HUES6 (cell line): ENCODE measurements around the gene LENEP.
"Not testable (repeated sequence)": the region's sequence is repeated elsewhere in the genome, so short reads cannot be mapped to it uniquely, and the experiment has no call there.

Experiments
- H3K27ac ChIP-seq: 2 replicates; pipeline ENCODE4 v1.7.0; 2013; ENCODE audit warnings: low read depth, mild to moderate bottlenecking, low read length, inconsistent platforms
- H3K27me3 ChIP-seq: 2 replicates; pipeline ENCODE4 v1.6.1; 2013; ENCODE audit warnings: low read length; ENCODE audit not compliant: control insufficient read depth, insufficient read depth
- H3K36me3 ChIP-seq: 2 replicates; pipeline ENCODE4 v1.6.1; 2013; ENCODE audit warnings: low read length; ENCODE audit not compliant: control insufficient read depth, insufficient read depth
- H3K4me1 ChIP-seq: 2 replicates; pipeline ENCODE4 v1.6.1; 2013; ENCODE audit warnings: low read length; ENCODE audit not compliant: control insufficient read depth, insufficient read depth
- H3K4me3 ChIP-seq: 2 replicates; pipeline ENCODE4 v1.5.1; 2013; ENCODE audit warnings: low read depth, low read length
- H3K9ac ChIP-seq: one replicate; pipeline ENCODE4 v1.6.1; 2013; ENCODE audit warnings: mild to moderate bottlenecking, low read length
- H3K9me3 ChIP-seq: 2 replicates; pipeline ENCODE4 v1.6.1; 2013; ENCODE audit warnings: low read depth, low read length; ENCODE audit not compliant: control insufficient read depth, insufficient read depth

The LENEP gene

DNA sequence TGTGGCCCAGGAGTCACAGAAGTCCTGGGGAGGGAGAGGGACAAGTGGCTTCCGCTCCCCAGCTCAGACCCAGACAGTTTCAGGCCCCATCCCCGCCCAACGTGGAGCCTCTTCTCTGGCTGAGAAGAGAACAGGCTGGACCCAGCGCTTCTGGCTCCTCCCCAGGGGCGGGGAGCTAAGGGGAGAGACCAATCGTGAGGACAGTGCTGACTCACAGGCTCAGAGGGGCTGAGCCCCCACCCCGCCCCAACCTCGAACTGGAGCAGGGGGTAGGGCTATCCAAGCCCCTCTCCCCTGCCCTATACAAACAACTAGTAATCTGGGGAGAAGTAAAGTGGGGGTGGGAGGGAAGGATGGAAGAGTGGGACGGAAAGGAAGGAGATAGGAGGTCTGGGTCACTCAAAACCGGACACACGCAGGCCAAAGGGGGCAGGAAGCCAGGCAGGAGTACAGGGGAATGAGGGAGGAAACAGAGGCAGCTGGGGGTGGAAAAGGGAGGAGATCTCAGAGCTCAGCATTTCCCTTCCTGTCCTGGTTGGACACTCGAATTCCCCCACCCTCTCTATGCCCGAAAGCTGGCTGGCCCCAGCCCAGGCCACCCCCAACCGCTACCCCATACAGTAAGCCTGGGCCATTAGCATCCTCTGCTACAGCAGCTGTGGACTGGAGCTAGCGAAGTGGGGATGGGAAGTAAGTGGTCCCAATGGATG, 22.6 kb upstream of the LENEP start, which contains the start of gene SHC1:
SHC1 (minus strand) TSS at position 117 of the 710 bp plus-strand sequence. CDS start 221 bp downstream, outside the sequence.
- H3K9me3 ChIP-seq, result no peaks in the 10 kb centered on the region
- peak within 1 kb of the TSS; percentile 95 for H3K27ac ChIP-seq
- peaks cover 30% of the 10 kb centered on the region for H3K36me3 ChIP-seq
- peak within 1 kb of the TSS; percentile 90 for H3K9ac ChIP-seq
- H3K27me3 ChIP-seq, result no peaks in the 10 kb centered on the region
- peaks cover 23% of the 10 kb centered on the region for H3K4me1 ChIP-seq
- peak within 1 kb of the TSS; percentile 65 for H3K4me3 ChIP-seq

DNA sequence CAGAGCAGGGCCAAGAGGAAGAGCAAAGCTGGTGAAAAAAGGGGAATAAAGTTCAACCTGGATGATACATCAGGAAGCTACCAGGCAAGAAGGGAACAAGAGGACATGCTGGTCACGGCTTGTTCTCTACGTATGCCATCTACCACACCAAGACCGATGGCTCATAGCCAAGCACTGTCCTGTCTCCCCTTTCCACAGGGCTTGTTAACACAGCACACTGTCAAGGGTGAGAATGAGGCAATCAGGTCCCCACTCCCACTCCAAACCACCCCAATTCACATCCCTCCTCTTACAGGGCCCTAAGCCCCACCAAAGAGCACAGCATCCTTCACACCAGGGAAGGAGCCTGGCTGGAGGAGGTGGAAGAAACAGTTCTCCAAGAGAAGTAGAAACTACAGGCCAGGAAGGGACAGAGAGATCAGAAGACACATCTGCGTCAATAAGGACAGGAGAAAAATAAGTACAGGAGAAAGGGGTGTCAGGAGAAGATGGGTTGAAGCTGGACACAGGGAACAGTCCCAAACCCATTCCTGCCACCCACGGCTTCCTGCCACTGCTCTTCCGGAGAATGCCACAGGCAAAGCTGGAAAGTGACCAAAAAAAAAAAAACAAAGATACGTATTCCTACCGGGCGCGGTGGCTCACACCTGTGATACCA, 21.9 kb upstream of the LENEP start:
- Histone ChIP-seq H3K9ac (peak overlapping the region; percentile 90), H3K9me3 (no peaks in the 10 kb centered on the region), H3K4me3 (peak overlapping the region; percentile 65), H3K27me3 (no peaks in the 10 kb centered on the region), H3K4me1 (peaks cover 29% of the 10 kb centered on the region), H3K27ac (peak overlapping the region; percentile 95), H3K36me3 (peaks cover 23% of the 10 kb centered on the region)

- Histone ChIP-seq H3K4me1 (peaks cover 29% of the 10 kb centered on the region), H3K36me3 (peaks cover 16% of the 10 kb centered on the region), H3K9me3 (no peaks in the 10 kb centered on the region), H3K9ac (peak overlapping the region; percentile 90), H3K27ac (peak overlapping the region; percentile 95), H3K4me3 (peak overlapping the region; percentile 82), H3K27me3 (no peaks in the 10 kb centered on the region)
These were observed 21.2 kb upstream of the LENEP start for GRCh38 chr1:154972213-154972516.

DNA sequence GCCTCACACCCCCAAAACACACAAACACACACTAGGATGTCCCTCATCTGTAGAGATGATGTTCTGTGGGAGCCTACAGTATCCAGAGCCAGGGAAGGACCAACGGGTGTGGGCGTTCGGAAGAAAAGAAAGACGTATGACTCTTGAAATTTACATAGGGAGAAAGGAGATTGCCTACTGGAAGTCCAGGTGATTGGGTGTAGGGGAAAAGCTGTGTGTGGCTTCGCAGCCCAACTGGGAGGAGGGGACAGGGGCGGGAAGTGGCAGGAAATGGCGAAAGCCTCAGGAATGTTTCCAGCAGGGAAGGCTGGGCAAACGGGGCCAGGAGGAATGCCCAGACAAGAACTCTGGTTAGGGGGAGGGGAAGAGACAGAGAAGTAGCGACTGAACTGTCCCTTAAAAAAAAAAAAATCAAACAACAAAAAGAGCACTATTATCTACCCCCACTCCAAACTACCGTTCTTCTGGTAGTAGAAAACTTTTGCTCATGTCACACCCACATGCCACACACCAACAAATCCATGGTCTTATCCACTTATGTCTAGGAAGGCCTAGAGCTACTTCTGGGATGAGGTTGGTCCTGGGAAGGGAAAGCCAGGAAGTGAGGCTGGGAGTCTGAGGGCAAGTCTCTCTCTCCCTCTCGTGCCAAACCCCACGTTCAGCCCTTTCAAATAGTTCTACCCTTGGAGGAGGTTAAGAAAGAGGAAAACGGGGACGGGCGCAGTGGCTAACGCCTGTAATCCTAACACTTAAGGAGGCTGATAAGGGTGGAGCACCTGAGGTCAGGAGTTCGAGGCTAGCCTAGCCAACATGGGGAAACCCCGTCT, 20.7 kb upstream of the LENEP start:
- H3K27me3 ChIP-seq, result no peaks in the 10 kb centered on the region
- H3K9ac ChIP-seq, result peak overlapping the region; percentile 90
- peaks cover 29% of the 10 kb centered on the region for H3K4me1 ChIP-seq
- no peaks in the 10 kb centered on the region for H3K9me3 ChIP-seq
- H3K36me3 ChIP-seq, result peaks cover 15% of the 10 kb centered on the region
- H3K4me3 ChIP-seq, result peak overlapping the region; percentile 82
- peak overlapping the region; percentile 95 for H3K27ac ChIP-seq

- peak overlapping the region; percentile 82 for H3K4me3 ChIP-seq
- H3K9ac ChIP-seq, result peak overlapping the region; percentile 90
- no peaks in the 10 kb centered on the region for H3K27me3 ChIP-seq
- H3K27ac ChIP-seq, result peak overlapping the region; percentile 95
- H3K9me3 ChIP-seq, result no peaks in the 10 kb centered on the region
- peaks cover 28% of the 10 kb centered on the region for H3K4me1 ChIP-seq
- H3K36me3 ChIP-seq, result peaks cover 15% of the 10 kb centered on the region
These were observed 19.9 kb upstream of the LENEP start for GRCh38 chr1:154973344-154974101.

DNA sequence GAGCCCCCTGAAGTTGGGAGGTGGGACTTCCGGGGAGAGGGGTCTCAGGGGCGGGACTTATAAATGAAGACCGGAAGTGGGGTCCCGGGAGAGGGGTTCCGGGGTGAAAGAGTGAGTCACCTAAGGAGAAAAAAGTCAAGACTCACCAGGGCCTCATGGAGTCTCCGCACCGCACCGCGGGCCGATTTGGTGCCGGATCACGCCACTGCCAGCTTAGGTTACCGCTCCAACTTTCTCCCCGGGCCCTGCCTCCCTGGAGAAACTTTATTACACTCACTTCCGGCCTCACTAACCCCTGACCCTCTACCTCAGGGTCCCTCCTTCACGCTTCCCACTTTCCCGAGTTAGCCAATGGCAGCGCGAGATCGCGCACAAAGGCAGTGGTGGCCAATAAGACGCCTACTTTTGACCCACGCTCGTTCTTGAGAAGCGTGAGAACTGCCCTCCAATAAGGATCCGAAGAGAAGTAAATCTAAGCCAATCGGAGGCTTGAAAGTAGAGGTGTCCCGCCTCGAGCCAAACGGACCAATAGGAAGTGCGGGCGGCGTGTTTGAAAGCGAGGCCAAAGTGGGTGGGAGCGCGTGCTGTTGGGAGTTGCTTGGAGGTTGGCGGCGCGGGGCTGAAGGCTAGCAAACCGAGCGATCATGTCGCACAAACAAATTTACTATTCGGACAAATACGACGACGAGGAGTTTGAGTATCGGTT, 19.1 kb upstream of the LENEP start, which contains the start of gene CKS1B:
CKS1B (plus strand) TSS at position 580 of the 706 bp plus-strand sequence; CDS start at position 645, 65 bp downstream.
- H3K27me3 ChIP-seq, result no peaks in the 10 kb centered on the region
- peaks cover 22% of the 10 kb centered on the region for H3K4me1 ChIP-seq
- H3K9ac ChIP-seq, result peak within 1 kb of the TSS; percentile 90
- H3K36me3 ChIP-seq, result peaks cover 16% of the 10 kb centered on the region
- H3K27ac ChIP-seq, result peak within 1 kb of the TSS; percentile 95
- no peaks in the 10 kb centered on the region for H3K9me3 ChIP-seq
- peak within 1 kb of the TSS; percentile 82 for H3K4me3 ChIP-seq

DNA sequence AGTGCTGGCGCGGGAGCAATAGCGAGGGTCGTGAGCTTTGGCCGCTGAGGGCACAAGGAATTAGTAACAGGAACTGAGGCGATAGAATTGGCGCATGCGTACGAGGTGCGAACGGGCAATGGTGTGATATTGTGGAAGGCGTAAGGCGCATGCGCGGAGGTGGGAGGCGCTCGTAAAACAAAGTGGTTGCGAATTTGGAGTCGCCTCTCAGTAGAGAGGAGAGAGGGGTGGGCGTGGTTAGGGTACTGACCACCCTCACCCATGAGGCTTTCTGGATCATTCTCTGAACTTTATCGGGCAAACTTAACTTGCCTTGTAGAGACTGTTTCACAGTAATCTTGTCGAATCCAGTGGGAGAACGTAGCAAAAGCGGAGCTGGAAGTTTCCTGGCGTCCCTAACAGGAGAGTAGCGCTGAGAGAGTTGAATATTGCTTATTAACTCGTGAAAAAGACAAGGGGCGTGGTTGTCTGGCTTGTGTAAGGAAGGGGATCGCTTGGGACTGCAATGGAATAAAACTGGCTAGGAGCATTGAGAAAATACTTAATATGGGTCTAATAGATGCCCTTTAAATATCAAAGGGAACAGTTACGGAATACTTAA, 18.5 kb upstream of the LENEP start:
- Histone ChIP-seq H3K27me3 (no peaks in the 10 kb centered on the region), H3K9ac (peak overlapping the region; percentile 90), H3K9me3 (no peaks in the 10 kb centered on the region), H3K36me3 (peaks cover 22% of the 10 kb centered on the region), H3K4me3 (peak overlapping the region; percentile 82), H3K4me1 (peaks cover 22% of the 10 kb centered on the region), H3K27ac (peak overlapping the region; percentile 61)

DNA sequence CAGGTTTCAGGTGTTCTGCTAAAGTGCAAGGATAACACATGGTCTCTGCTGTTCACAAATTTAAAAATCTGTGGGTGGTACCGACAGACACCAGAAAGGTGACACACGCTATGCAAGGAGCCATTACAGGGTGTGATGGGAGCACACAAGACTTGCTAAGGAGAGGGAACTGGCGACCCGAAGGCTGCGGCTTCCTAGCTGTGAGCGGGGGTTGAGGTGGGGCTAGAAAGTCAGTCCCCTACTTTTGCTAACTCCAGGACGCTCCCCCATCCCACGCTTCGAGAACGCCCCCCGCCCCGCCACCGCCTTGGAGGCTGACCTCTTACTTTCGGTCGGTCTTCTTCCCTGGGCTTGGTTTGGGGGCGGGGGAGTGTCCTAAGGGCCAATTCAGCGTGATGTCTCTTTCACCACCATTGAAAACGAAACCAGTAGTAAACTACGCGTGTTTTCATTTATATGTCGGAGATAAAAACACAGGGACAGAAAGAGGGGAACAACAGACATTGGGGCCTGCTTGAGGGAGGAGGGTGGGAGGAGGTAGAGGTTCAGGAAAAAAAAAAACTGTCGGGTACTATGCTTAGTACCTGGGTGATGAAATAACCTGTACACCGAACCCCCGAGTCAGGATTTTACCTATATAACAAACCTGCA, 17.9 kb upstream of the LENEP start:
- peak overlapping the region; percentile 90 for H3K9ac ChIP-seq
- H3K27ac ChIP-seq, result peak overlapping the region; percentile 61
- no peaks in the 10 kb centered on the region for H3K27me3 ChIP-seq
- H3K9me3 ChIP-seq, result no peaks in the 10 kb centered on the region
- peaks cover 25% of the 10 kb centered on the region for H3K36me3 ChIP-seq
- peak overlapping the region; percentile 82 for H3K4me3 ChIP-seq
- H3K4me1 ChIP-seq, result peaks cover 22% of the 10 kb centered on the region

DNA sequence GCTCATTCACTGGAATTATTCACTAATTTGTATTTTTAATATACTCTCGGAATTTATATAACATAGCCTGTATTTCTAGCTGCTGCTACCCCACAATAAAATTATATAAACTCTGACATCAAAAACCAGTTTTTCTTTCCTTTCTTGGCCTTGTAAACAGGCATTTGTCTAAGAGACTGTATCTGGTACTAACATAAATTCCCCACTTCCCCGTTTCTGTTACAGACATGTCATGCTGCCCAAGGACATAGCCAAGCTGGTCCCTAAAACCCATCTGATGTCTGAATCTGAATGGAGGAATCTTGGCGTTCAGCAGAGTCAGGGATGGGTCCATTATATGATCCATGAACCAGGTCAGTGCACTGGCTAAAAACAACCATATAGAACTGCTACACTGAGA, 15.6 kb upstream of the LENEP start:
- H3K9me3 ChIP-seq, H3K4me3 ChIP-seq, H3K27ac ChIP-seq, H3K9ac ChIP-seq, H3K27me3 ChIP-seq: not testable (repeated sequence)
- H3K4me1 ChIP-seq, result peaks cover 14% of the 10 kb centered on the region
- H3K36me3 ChIP-seq, result peaks cover 28% of the 10 kb centered on the region
